Mesendoderm (in vitro differentiated cells): Measurements from ENCODE around the gene STX7.

Experiments used
- DNase-seq: peaks from one replicate; pipeline ENCODE4 v3.0.0; 2013
- H2AK5ac ChIP-seq: 2 replicates; pipeline ENCODE4 v1.6.1; 2013; ENCODE audit warnings: low read length, inconsistent platforms
- H2BK120ac ChIP-seq: 2 replicates; pipeline ENCODE4 v1.6.1; 2013; ENCODE audit warnings: low read depth, mild to moderate bottlenecking, low read length, moderate library complexity, mixed read lengths
- H2BK15ac ChIP-seq: replicated peaks from 2 replicates; pipeline ENCODE4 v1.6.1; 2013; ENCODE audit warnings: low read depth, mild to moderate bottlenecking, moderate library complexity
- H2BK5ac ChIP-seq: 2 replicates; pipeline ENCODE4 v1.6.1; 2013; ENCODE audit warnings: low read length, inconsistent platforms
- H3K18ac ChIP-seq: 2 replicates; pipeline ENCODE4 v1.6.1; 2013; ENCODE audit warnings: mild to moderate bottlenecking, low read length, mixed read lengths
- H3K23ac ChIP-seq: one replicate; pipeline ENCODE4 v1.6.1; 2013; ENCODE audit warnings: low read length
- H3K27ac ChIP-seq: 2 replicates; pipeline ENCODE4 v1.5.1; 2013; ENCODE audit warnings: low read depth, mild to moderate bottlenecking, inconsistent platforms, low read length, moderate library complexity
- H3K27me3 ChIP-seq: 2 replicates; pipeline ENCODE4 v1.6.1; 2013; ENCODE audit warnings: low read length, control low read depth, mild to moderate bottlenecking, inconsistent platforms; ENCODE audit not compliant: insufficient read depth, poor library complexity
- H3K36me3 ChIP-seq: 2 replicates; pipeline ENCODE4 v1.6.1; 2013; ENCODE audit warnings: low read length, inconsistent platforms; ENCODE audit not compliant: control insufficient read depth, insufficient read depth
- H3K4ac ChIP-seq: one replicate; pipeline ENCODE4 v1.6.1; 2013; ENCODE audit warnings: low read depth, mild to moderate bottlenecking, low read length, moderate library complexity
- H3K4me1 ChIP-seq: 2 replicates; pipeline ENCODE4 v1.6.1; 2013; ENCODE audit warnings: low read depth, low read length, inconsistent platforms; ENCODE audit not compliant: control insufficient read depth
- H3K4me2 ChIP-seq: 2 replicates; pipeline ENCODE4 v1.6.1; 2013; ENCODE audit warnings: low read length
- H3K4me3 ChIP-seq: 2 replicates; pipeline ENCODE4 v1.5.1; 2013; ENCODE audit warnings: mild to moderate bottlenecking, low read length
- H3K56ac ChIP-seq: one replicate; pipeline ENCODE4 v1.6.1; 2013; ENCODE audit warnings: low read length
- H3K79me1 ChIP-seq: 2 replicates; pipeline ENCODE4 v1.6.1; 2013; ENCODE audit warnings: low read length, inconsistent platforms
- H3K79me2 ChIP-seq: 2 replicates; pipeline ENCODE4 v1.6.1; 2013; ENCODE audit warnings: mild to moderate bottlenecking, low read length; ENCODE audit not compliant: control insufficient read depth, insufficient read depth
- H3K9ac ChIP-seq: 2 replicates; pipeline ENCODE4 v1.6.1; 2013; ENCODE audit warnings: low read length, inconsistent platforms
- H4K5ac ChIP-seq: one replicate; pipeline ENCODE4 v1.6.1; 2013; ENCODE audit warnings: low read length
- H4K8ac ChIP-seq: one replicate; pipeline ENCODE4 v1.6.1; 2013; ENCODE audit warnings: low read depth, mild to moderate bottlenecking, control low read depth, low read length, moderate library complexity
- WGBS: extraction: QIAGEN DNeasy Blood & Tissue Kit; methylation state at CpG from one replicate; pipeline ENCODE4 v1.1.7; 2013; ENCODE audit warnings: low lambda C conversion rate, missing lambda C conversion rate; ENCODE audit not compliant: insufficient coverage; ENCODE audit errors: extremely low coverage; 5-methylcytosine and 5-hydroxymethylcytosine counted together

STX7 gene

DNA sequence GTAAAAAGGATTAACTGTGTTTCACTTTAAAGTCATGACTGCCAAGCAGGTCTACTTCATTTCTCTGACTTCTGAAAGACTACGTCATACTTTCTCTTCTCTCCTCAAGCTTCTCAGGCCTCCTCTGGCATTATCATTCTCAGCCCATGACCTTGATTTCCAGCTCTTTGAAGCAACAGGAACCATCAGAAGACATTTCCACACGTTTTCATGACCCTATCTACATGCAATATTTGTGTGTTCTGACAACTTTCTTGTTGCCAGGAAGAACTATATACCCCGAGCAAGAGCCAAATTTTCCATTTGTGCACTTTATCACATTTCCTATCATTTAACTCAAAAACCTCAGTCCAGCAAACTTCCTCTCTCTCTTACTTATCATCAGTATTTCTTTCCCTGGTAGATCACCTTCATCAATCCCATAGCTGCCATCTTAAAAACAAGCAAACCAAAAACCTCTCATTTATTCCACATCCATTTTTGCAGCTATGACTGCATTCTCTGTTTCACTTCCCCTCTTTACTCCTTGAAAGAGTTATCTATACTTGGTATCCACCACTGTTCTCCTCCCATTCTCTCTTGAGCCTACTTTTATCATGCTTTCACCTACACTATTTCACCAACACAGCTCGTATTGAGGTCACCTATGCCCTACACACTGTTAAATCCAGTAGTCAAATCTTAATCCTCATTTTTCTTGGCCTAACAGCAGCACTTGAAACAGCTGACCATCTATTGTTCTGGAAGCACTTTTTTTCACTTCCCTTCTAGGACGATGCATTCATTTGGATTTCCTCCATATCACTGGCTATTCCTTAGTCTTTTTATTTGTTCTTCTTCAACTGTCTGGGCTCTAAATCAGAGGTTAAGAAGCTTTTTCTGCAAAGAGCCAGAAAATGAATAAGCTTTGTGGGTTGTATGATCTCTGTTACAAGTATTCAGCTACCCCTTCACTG is 47.1 kb downstream of the STX7 start:
- WGBS = no CpG with 5 or more reads among the region's 5 CpGs
- H3K4me2 ChIP-seq = no peak overlapping the region
- no peaks in the 10 kb centered on the region for H3K36me3 ChIP-seq
- H3K4me1 ChIP-seq = no peaks in the 10 kb centered on the region
- no peak overlapping the region for H2AK5ac ChIP-seq
- no peak overlapping the region for H3K18ac ChIP-seq
- H3K9ac ChIP-seq = no peak overlapping the region
- no peak overlapping the region for H2BK120ac ChIP-seq
- no peak overlapping the region for H3K56ac ChIP-seq
- H3K4ac ChIP-seq = no peak overlapping the region
- H3K27ac ChIP-seq = no peak overlapping the region
- H2BK5ac ChIP-seq = no peak overlapping the region
- no peak for DNase-seq
- H2BK15ac ChIP-seq = no peak overlapping the region
- H4K5ac ChIP-seq = no peak overlapping the region
- H3K79me2 ChIP-seq = no peaks in the 10 kb centered on the region
- no peaks in the 10 kb centered on the region for H3K27me3 ChIP-seq
- no peak overlapping the region for H4K8ac ChIP-seq
- H3K79me1 ChIP-seq = no peaks in the 10 kb centered on the region
- H3K23ac ChIP-seq = no peak overlapping the region
- H3K4me3 ChIP-seq = no peak overlapping the region

- Histone ChIP-seq H3K4me2 (no peak overlapping the region), H3K9ac (no peak overlapping the region), H3K27ac (no peak overlapping the region), H4K5ac (no peak overlapping the region), H3K18ac (no peak overlapping the region), H3K56ac (no peak overlapping the region), H3K23ac (no peak overlapping the region), H3K4me3 (no peak overlapping the region), H3K4me1 (no peaks in the 10 kb centered on the region), H3K36me3 (no peaks in the 10 kb centered on the region), H2BK5ac (no peak overlapping the region), H3K79me1 (no peaks in the 10 kb centered on the region), H2BK15ac (no peak overlapping the region), H3K4ac (no peak overlapping the region), H3K27me3 (no peaks in the 10 kb centered on the region), H2BK120ac (no peak overlapping the region), H4K8ac (no peak overlapping the region), H3K79me2 (no peaks in the 10 kb centered on the region), H2AK5ac (no peak overlapping the region)
- peak; percentile 69 for DNase-seq
- WGBS = no CpG with 5 or more reads among the region's 5 CpGs
These were observed 48.2 kb downstream of the STX7 start for GRCh38 chr6:132464538-132465256.

- Histone ChIP-seq H2BK15ac (no peak overlapping the region), H2AK5ac (no peak overlapping the region), H3K36me3 (no peaks in the 10 kb centered on the region), H3K27me3 (no peaks in the 10 kb centered on the region), H3K18ac (no peak overlapping the region), H3K4me1 (no peaks in the 10 kb centered on the region), H4K8ac (no peak overlapping the region), H3K4me2 (no peak overlapping the region), H2BK120ac (no peak overlapping the region), H4K5ac (no peak overlapping the region), H2BK5ac (no peak overlapping the region), H3K23ac (no peak overlapping the region), H3K79me1 (no peaks in the 10 kb centered on the region), H3K27ac (no peak overlapping the region), H3K79me2 (no peaks in the 10 kb centered on the region), H3K4ac (no peak overlapping the region), H3K56ac (no peak overlapping the region), H3K9ac (no peak overlapping the region), H3K4me3 (no peak overlapping the region)
- 100% methylated on average over 1 of the region's 6 CpGs for WGBS
- no peak for DNase-seq
These were observed 51.0 kb downstream of the STX7 start for GRCh38 chr6:132461958-132462357.

- Histone ChIP-seq H3K4me3 (no peak overlapping the region), H2BK5ac (no peak overlapping the region), H3K18ac (no peak overlapping the region), H3K79me1 (no peaks in the 10 kb centered on the region), H3K27ac (no peak overlapping the region), H3K36me3 (no peaks in the 10 kb centered on the region), H3K27me3 (no peaks in the 10 kb centered on the region), H3K4me2 (no peak overlapping the region), H2BK120ac (no peak overlapping the region), H4K8ac (no peak overlapping the region), H3K56ac (no peak overlapping the region), H2BK15ac (no peak overlapping the region), H4K5ac (no peak overlapping the region), H3K9ac (no peak overlapping the region), H3K4ac (no peak overlapping the region), H3K23ac (no peak overlapping the region), H3K4me1 (no peaks in the 10 kb centered on the region), H2AK5ac (no peak overlapping the region), H3K79me2 (no peaks in the 10 kb centered on the region)
- WGBS = no CpG with 5 or more reads among the region's 3 CpGs
- no peak for DNase-seq
These were observed 53.3 kb downstream of the STX7 start for GRCh38 chr6:132459605-132459952.

- Histone ChIP-seq H3K9ac (no peak overlapping the region), H2AK5ac (no peak overlapping the region), H3K4me1 (no peaks in the 10 kb centered on the region), H3K4me3 (no peak overlapping the region), H4K8ac (no peak overlapping the region), H3K56ac (no peak overlapping the region), H3K27me3 (no peaks in the 10 kb centered on the region), H2BK120ac (no peak overlapping the region), H2BK15ac (no peak overlapping the region), H3K79me1 (no peaks in the 10 kb centered on the region), H3K23ac (no peak overlapping the region), H3K79me2 (no peaks in the 10 kb centered on the region), H3K27ac (no peak overlapping the region), H3K4me2 (no peak overlapping the region), H3K4ac (no peak overlapping the region), H3K18ac (no peak overlapping the region), H4K5ac (no peak overlapping the region), H3K36me3 (no peaks in the 10 kb centered on the region), H2BK5ac (no peak overlapping the region)
- no peak for DNase-seq
- WGBS = no CpG with 5 or more reads among the region's 6 CpGs
These were observed 53.9 kb downstream of the STX7 start for GRCh38 chr6:132458887-132459604.
